ENCODE measurements around the gene LRIG1. TPM values are rescaled to one million over a fixed set of nuclear protein-coding genes. Genes with fewer than 3 reads are reported as not detected.

The LRIG1 gene
- total and polyA plus RNA-seq, 10 of the 15 experiments (the other 5 are each of a cell fraction or from before 2014, with no cell fraction given) = 0.84 to 16.4 (median 8.1) TPM

GRCh38 chr3:66467996-66468735 lies 32.7 kb downstream of the LRIG1 start:
- ATAC-seq = no peak
- no peaks in the 10 kb centered on the region for H3K36me3 ChIP-seq (ENCODE audit: control insufficient read depth in 2 of 2, insufficient read depth in 2 of 2, low read length in 1 of 2)

More at GRCh38 chr3:66467996-66468735, 32.7 kb downstream of the LRIG1 start:
- Histone ChIP-seq H3K27me3 (replicated peaks in 1 of 2; ENCODE audit: control insufficient read depth in 2 of 2, insufficient read depth in 2 of 2, low read length in 1 of 2) (no peaks in the 10 kb centered on the region), H3K27ac (ENCODE audit: control insufficient read depth, insufficient read depth) (peak overlapping the region; percentile 55; the same call in 1 of the 2 replicates), H3K4me3 (peak overlapping the region; percentile 33), H3K9me3 (replicated peaks; ENCODE audit: control insufficient read depth, insufficient read depth, low read length) (no peaks in the 10 kb centered on the region; the same call in 2 of the 3 replicates), H3K4me2 (ENCODE audit: control insufficient read depth, insufficient read depth) (peak overlapping the region; percentile 73), H3K9ac (ENCODE audit: control insufficient read depth, insufficient read depth, low read length) (no peak overlapping the region), H4K20me1 (ENCODE audit: control insufficient read depth, insufficient read depth) (no peaks in the 10 kb centered on the region), H3K79me2 (ENCODE audit: control insufficient read depth, insufficient read depth, low read length) (peaks cover 15% of the 10 kb centered on the region), H3K4me1 (ENCODE audit: control insufficient read depth, insufficient read depth, low read length) (peaks cover 40% of the 10 kb centered on the region), H2AFZ (ENCODE audit: control insufficient read depth, low read depth, low read length) (no peak overlapping the region)
- RAD21 ChIA-PET (ENCODE audit: unreplicated experiment) = interaction anchor here (0.6 to 2.2 kb wide), 5 partner anchors 14 to 1043 kb away, joined by 3 to 23 read pairs (median 4); no protein-coding TSS in a partner anchor
- SMC1A ChIA-PET (ENCODE audit: uncharacterized antibody, unreplicated experiment) = interaction anchor here (0.8 to 6.4 kb wide), 12 partner anchors 8 to 190 kb away, joined by 3 to 62 read pairs (median 8); no protein-coding TSS in a partner anchor
- intact Hi-C loops (cut with micrococcal nuclease; ENCODE audit: unreplicated experiment) (no loop called here), in situ Hi-C loops (cut with MboI) (no loop called here)
- CTCF ChIA-PET = interaction anchor here (1.4 to 3.1 kb wide), 6 partner anchors 11 to 60 kb away, joined by 3 to 15 read pairs (median 5); no protein-coding TSS in a partner anchor
- FAIRE-seq (no peak), DNase-seq (ENCODE audit: low read depth, low spot score) (no peak)
- 65% methylated on average over 10 of the region's 10 CpGs for WGBS (ENCODE audit: insufficient coverage, insufficient replicate concordance, low lambda C conversion rate, missing lambda C conversion rate)
- BruUV-seq (replicated peaks) = no TSS peak
- POLR2A ChIA-PET = interaction anchor here (1.1 to 1.2 kb wide), 2 partner anchors 23 to 82 kb away, joined by 3 read pairs; no protein-coding TSS in a partner anchor
- peak; percentile 65; the same call in 1 of the 2 replicates for TF ChIP-seq RUNX3 (IDR thresholded peaks at IDR 0.05; ENCODE audit: low read length)
- no peak for TF ChIP-seq CEBPZ (IDR thresholded peaks at IDR 0.05; ENCODE audit: low read depth, low read length)
